Stomach (tissue), 4 donors: ENCODE data around the gene TCTN1.

ENCODE experiments used
- CTCF ChIP-seq, 7 experiments: fragments of 450-650 bp in 4 of 7; fragments of 200-600 bp in 3 of 7; sonication (generic) in 3 of 7; IDR thresholded peaks; one replicate each; pipeline ENCODE4 v1.5.1; 2016 to 2019; ENCODE audit warnings: antibody characterized with exemption in 7 of 7, control low read depth in 2 of 7, mild to moderate bottlenecking in 1 of 7
- EP300 ChIP-seq: sonication (generic); formaldehyde crosslinking; IDR thresholded peaks from one replicate; pipeline ENCODE4 v1.6.1; 2017; ENCODE audit warnings: antibody characterized with exemption
- POLR2A ChIP-seq, 4 donors: fragments of 450-650 bp; IDR thresholded peaks; one replicate each; pipeline ENCODE4 v1.6.1; 2016; ENCODE audit warnings: antibody characterized with exemption in 4 of 4, control low read depth in 2 of 4, mild to moderate bottlenecking in 1 of 4, moderate library complexity in 1 of 4
- POLR2AphosphoS5 ChIP-seq, 3 donors: sonication (generic); formaldehyde crosslinking; IDR thresholded peaks; one replicate each; pipeline ENCODE4 v1.6.1; 2016; ENCODE audit warnings: antibody characterized with exemption in 3 of 3

- no peak for TF ChIP-seq POLR2A (IDR thresholded peaks at IDR 0.05)
- no peak for TF ChIP-seq CTCF (IDR thresholded peaks at IDR 0.05)
- TF ChIP-seq POLR2AphosphoS5 (IDR thresholded peaks at IDR 0.05) = no peak
- no peak for TF ChIP-seq EP300
Observed at GRCh38 chr12:110661337-110661972, 47.5 kb downstream of the TCTN1 start.
